Measurements from ENCODE around the gene C4orf17.

The C4orf17 gene

DNA sequence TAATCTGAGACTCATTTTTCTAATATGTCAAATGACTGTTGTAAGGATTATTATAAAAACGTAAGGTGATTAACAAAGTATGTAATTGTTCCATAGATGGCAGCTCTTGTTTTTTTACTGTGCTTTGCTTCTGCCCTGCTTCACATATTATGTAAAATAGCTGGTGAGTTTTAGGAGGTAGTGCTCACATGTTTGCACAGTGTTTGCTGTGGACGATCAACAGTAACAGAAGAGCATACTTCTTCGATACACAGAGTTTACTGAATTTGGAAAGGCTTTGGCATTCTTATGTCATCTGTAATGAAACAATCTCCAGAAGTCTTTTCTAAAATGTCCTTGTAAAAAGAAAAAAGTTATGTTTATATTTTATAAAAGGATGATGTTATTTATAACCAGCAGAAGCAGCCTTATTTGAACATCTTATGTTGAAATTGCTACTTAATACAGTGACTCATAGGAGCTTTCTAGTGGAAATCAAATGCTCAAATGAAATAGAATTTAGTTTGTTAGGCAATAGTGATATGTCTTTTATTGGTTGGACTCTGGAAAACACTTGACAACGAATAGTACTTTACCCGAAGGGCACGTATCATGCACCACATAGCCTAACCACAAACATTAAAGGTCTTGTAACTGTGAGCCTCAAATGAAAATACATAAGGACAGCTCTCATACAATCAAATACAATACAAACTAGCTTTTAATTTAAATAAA is 61.9 kb downstream of the C4orf17 start:
- no peaks in the 10 kb centered on the region for H3K36me3 Mint-ChIP-seq (ENCODE audit: low read depth)
- peaks cover 48% of the 10 kb centered on the region for H3K27me3 Mint-ChIP-seq
- DNase-seq = no peak
- no peak overlapping the region for H3K27ac Mint-ChIP-seq
- no peaks in the 10 kb centered on the region for H3K9me3 Mint-ChIP-seq
- no peak overlapping the region for H3K4me3 Mint-ChIP-seq
- H3K4me1 Mint-ChIP-seq (ENCODE audit: low read depth) = no peaks in the 10 kb centered on the region

DNA sequence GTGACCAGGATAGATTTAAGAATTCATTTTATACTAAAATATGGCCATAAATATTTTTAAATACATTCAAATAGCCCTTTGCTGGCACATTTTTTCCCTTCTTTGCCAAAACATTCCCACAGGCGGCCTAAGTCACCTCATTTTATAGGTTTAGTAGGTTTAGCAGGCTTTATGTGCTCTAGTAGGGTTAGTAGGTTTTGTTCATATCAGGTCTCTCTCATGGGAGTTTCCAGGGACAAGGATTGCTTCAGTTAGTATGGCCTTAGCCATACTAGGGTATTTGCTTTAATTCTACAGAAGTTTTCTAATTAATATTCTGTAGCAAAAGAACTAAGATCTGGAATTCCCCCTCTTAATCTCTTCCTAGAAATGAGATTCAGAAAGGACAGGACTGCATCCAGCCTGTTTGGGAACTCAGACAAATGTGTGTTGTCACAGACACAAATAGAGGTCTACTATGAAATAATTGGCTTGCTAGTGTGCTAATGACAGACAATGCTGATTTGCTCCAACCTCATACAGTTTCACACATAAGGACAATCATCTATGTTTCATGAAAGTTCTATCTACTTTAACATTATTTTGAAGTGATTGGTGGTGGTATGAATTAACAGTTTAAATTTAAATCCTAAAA is 63.0 kb downstream of the C4orf17 start:
- H3K4me1 Mint-ChIP-seq (ENCODE audit: low read depth) = no peaks in the 10 kb centered on the region
- peaks cover 45% of the 10 kb centered on the region for H3K27me3 Mint-ChIP-seq
- no peaks in the 10 kb centered on the region for H3K9me3 Mint-ChIP-seq
- H3K36me3 Mint-ChIP-seq (ENCODE audit: low read depth) = no peaks in the 10 kb centered on the region
- no peak overlapping the region for H3K27ac Mint-ChIP-seq
- DNase-seq = no peak
- H3K4me3 Mint-ChIP-seq = no peak overlapping the region

DNA sequence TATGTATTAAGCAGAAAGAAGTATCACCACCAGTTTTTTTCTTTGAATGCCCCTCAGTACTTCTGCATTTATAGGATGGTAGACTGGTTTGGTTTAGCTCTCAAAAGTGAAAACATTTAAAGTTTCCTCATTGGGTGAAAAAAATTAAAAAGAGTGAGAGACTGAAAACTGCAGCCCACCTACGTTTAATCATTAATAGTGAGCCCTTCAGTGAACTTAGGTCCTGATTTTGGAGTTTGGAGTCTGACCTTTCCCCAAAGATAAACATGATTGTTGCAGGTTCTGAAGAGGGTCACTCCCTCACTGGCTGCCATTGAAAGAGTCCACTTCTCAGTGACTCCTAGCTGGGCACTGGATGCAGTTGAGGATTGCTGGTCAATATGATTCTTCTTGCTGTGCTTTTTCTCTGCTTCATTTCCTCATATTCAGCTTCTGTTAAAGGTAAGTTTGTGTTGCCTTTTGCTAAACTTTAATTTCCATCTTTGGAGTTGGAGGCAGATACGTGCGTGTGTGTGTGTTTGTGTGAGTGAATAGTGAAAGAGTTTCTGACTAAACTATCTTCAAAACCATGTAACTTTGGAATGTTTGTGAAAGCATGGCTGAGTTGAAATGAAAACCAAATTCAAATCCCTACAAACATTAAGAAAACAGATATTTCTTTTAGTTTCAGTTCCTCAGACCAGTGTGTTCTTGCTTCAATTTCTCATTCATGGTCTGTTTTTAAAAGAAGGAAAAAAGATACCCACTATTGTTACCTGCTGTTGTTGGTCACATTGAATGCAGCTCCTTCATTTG is 63.9 kb downstream of the C4orf17 start, which contains the start of gene MTTP:
Gene MTTP (plus strand): TSS at position 295 of the 795 bp plus-strand sequence. CDS start 86 bp downstream, at position 381.
- no peak within 1 kb of the TSS for H3K4me3 Mint-ChIP-seq
- H3K9me3 Mint-ChIP-seq = no peaks in the 10 kb centered on the region
- no peak within 1 kb of the TSS for H3K27ac Mint-ChIP-seq
- peaks cover 48% of the 10 kb centered on the region for H3K27me3 Mint-ChIP-seq
- H3K36me3 Mint-ChIP-seq (ENCODE audit: low read depth) = no peaks in the 10 kb centered on the region
- no peaks in the 10 kb centered on the region for H3K4me1 Mint-ChIP-seq (ENCODE audit: low read depth)
- no peak for DNase-seq

DNA sequence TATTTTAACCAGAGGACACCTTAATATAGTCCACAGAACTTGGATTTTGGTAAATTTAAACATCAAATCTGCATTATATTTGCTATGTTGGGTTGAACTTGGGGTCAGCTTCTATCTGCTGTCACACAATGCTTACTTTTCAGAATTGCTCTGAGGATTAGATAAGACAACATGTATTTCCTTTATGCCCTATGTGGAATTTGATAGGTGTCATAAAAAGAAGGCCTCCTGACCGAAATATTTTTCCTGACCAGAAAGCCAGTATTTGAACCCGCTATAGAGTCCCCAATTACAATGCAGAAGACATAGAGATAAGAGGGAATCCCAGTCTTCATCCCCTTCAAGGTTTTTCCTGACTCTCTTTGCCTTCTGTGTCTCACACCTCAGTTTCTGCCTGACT is 67.9 kb downstream of the C4orf17 start:
- H3K27ac Mint-ChIP-seq = no peak overlapping the region
- no peaks in the 10 kb centered on the region for H3K9me3 Mint-ChIP-seq
- H3K4me1 Mint-ChIP-seq (ENCODE audit: low read depth) = no peaks in the 10 kb centered on the region
- DNase-seq = no peak
- no peaks in the 10 kb centered on the region for H3K36me3 Mint-ChIP-seq (ENCODE audit: low read depth)
- H3K27me3 Mint-ChIP-seq = peaks cover 48% of the 10 kb centered on the region
- no peak overlapping the region for H3K4me3 Mint-ChIP-seq

DNA sequence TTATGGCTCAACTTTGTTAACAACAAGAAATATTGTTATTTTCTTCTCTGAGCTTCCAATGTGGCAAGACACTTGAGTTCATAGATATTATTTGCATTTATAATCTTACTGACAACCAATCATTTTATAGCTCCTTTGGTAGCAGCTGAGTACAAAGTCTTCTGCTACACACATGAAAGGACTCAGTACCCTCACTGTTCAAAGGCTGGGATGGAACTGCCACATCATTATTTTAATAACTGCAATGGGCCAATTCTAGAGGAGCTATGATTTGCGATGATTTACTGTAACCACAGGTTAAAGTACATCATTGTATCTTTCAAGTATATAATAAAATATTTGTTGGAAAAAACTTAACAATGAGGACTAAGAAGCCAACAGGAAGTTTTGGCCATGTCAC is 74.7 kb downstream of the C4orf17 start:
- H3K27me3 Mint-ChIP-seq = peaks cover 25% of the 10 kb centered on the region
- no peaks in the 10 kb centered on the region for H3K9me3 Mint-ChIP-seq

DNA sequence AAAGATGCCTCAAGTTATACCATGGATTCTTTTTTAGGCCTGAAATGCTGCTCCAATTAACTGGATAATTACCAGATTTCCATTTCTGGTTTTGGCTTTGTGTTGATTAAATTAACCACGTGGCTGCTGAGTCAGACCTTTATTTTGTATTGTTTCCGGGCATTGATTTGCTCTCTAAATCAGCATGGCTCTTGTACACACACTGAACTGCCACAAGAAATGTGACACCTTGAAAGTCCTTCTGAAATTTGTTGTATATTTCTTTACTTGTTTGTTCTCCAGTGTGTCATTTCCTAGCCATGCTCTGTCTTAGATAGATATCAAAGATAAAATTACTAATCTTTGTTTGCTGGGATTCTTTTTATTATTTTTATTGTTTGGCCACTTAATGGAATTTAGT is 75.5 kb downstream of the C4orf17 start:
- Mint-ChIP-seq H3K4me1 (ENCODE audit: low read depth) (no peaks in the 10 kb centered on the region), H3K9me3 (no peaks in the 10 kb centered on the region), H3K4me3 (no peak overlapping the region), H3K27ac (no peak overlapping the region), H3K36me3 (ENCODE audit: low read depth) (no peaks in the 10 kb centered on the region), H3K27me3 (peaks cover 21% of the 10 kb centered on the region)
- no peak for DNase-seq

More for the DNA sequence above, 74.7 kb downstream of the C4orf17 start:
- no peak for DNase-seq
- Mint-ChIP-seq H3K36me3 (ENCODE audit: low read depth) (no peaks in the 10 kb centered on the region), H3K4me3 (no peak overlapping the region), H3K4me1 (ENCODE audit: low read depth) (no peaks in the 10 kb centered on the region), H3K27ac (no peak overlapping the region)

DNA sequence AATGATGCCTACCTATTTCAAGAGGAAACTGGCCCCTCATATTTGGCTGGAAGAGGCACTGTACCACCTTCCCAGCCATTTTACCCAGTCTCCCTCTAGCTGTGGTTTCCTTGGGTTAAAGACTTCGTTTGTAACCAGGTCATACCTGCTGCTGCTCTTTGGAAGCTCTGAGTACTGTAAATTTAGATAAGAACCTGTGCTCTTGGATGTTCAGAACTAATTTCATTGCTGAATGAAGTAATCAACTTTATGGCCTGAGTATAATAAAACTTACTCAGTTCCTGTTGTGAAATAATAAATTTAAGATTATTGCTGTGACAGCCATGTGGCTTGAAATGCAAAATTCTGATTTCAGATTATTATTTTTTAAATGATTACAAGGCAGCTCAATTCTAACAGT is 76.0 kb downstream of the C4orf17 start:
- Mint-ChIP-seq H3K4me3 (no peak overlapping the region), H3K9me3 (no peaks in the 10 kb centered on the region), H3K27me3 (peaks cover 16% of the 10 kb centered on the region), H3K27ac (no peak overlapping the region), H3K4me1 (ENCODE audit: low read depth) (no peaks in the 10 kb centered on the region), H3K36me3 (ENCODE audit: low read depth) (no peaks in the 10 kb centered on the region)
- DNase-seq = no peak

DNA sequence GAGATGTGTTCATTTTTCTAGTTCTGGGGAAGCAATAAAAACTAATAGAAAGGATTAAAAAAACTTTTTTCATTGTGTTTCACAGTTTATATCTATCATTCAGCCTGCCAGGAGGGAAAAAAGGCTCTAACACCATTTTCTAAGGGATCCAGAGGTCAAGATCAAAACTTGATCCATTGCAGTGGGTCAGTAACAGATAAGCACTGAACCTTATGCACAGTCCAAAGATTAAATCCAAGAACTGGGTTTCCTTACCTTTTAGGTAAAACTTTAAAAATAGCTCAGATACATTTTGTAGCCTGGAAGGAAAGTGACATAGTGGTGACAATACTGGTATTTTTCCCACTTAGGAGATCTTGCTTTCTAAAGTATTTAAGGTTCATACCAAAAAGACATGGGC is 76.5 kb downstream of the C4orf17 start:
- Mint-ChIP-seq H3K36me3 (ENCODE audit: low read depth) (no peaks in the 10 kb centered on the region), H3K27me3 (peaks cover 12% of the 10 kb centered on the region), H3K4me3 (no peak overlapping the region), H3K9me3 (no peaks in the 10 kb centered on the region), H3K27ac (no peak overlapping the region), H3K4me1 (ENCODE audit: low read depth) (no peaks in the 10 kb centered on the region)
- DNase-seq = no peak

DNA sequence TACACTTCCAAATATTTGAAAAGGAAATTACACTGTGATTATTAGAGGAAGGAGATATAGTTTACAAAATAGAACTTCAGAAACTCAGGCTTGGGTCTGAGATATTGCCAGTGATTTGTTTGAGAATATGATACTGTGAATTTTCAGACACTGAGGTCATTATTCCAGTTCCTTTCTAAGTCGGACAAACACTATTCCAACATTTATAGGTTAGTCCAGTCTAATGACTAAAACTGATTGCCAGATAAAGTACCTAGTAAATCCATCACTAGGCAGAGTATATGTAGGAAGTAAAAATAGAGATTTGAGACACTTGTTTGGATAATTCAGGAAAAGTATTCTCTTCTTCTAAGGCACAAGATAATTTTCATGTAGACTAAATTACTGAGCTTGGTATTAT is 77.0 kb downstream of the C4orf17 start:
- Mint-ChIP-seq H3K27me3 (peaks cover 9% of the 10 kb centered on the region), H3K9me3 (no peaks in the 10 kb centered on the region), H3K36me3 (ENCODE audit: low read depth) (no peaks in the 10 kb centered on the region), H3K27ac (no peak overlapping the region), H3K4me1 (ENCODE audit: low read depth) (no peaks in the 10 kb centered on the region), H3K4me3 (no peak overlapping the region)
- no peak for DNase-seq

DNA sequence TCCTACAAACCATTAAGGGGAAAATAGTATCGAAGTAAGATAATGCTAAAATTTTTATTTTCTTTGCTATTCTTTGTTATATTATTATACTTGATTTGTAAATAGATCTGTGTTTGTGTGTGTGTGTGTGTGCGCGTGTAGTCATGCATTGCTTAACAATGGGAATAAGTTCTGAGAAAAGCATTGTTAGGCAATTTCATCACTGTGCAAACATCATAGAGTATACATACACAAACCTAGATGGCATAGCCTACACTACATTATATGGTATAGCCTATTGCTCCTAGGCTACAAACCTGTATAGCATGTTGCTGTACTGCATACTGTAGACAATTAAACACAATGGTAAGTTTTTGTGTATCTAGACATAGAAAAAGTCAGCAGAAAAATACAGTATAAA is 80.9 kb downstream of the C4orf17 start:
- no peaks in the 10 kb centered on the region for H3K27me3 Mint-ChIP-seq
- no peak overlapping the region for H3K4me3 Mint-ChIP-seq
- H3K4me1 Mint-ChIP-seq (ENCODE audit: low read depth) = no peaks in the 10 kb centered on the region
- no peak overlapping the region for H3K27ac Mint-ChIP-seq
- H3K9me3 Mint-ChIP-seq = no peaks in the 10 kb centered on the region
- no peaks in the 10 kb centered on the region for H3K36me3 Mint-ChIP-seq (ENCODE audit: low read depth)
- no peak for DNase-seq
